ENCODE results near the gene PNKD. TPM values are rescaled to one million over a fixed set of nuclear protein-coding genes. Genes with fewer than 3 reads are reported as not detected.

PNKD gene
- total RNA-seq: 10 to 100 TPM; 45.7 to 72.7 TPM
- 100 to 1,000 TPM in 1 of 2 donors, 10 to 100 TPM in 1; 96.0 to 101 TPM for polyA plus RNA-seq (ENCODE audit: insufficient read length in 2 of 2)
- long read RNA-seq, donor 1, transcript PNKD-201 (3 exons, 758 nt): major isoform, 120 of 155 reads
- long read RNA-seq, donor 1, transcript PNKD-203 (10 exons, 3,021 nt): minor isoform, 6 of 155 reads
- long read RNA-seq, donor 1, transcript PNKD-205 (2 exons, 1,372 nt): minor isoform, 20 of 155 reads
- long read RNA-seq, donor 1, partial matches to known transcripts: 0 of 155 reads
- long read RNA-seq, donor 1, other reads (novel, unspliced or antisense): 8 of 155 reads
- long read RNA-seq, donor 2, transcript PNKD-201 (3 exons, 758 nt): major isoform, 45 of 48 reads
- long read RNA-seq, donor 2, partial matches to known transcripts: 0 of 48 reads
- long read RNA-seq, donor 2, other reads (novel, unspliced or antisense): 0 of 48 reads
- long read RNA-seq, donor 3, transcript PNKD-201 (3 exons, 758 nt): major isoform, 56 of 58 reads
- long read RNA-seq, donor 3, partial matches to known transcripts: 0 of 58 reads
- long read RNA-seq, donor 3, other reads (novel, unspliced or antisense): 0 of 58 reads
- long read RNA-seq, donor 4, transcript PNKD-205 (2 exons, 1,372 nt): minor isoform, 28 of 220 reads
- long read RNA-seq, donor 4, transcript PNKD-201 (3 exons, 758 nt): major isoform, 175 of 220 reads
- long read RNA-seq, donor 4, partial matches to known transcripts: 17 of 220 reads
- long read RNA-seq, donor 4, other reads (novel, unspliced or antisense): 0 of 220 reads

GRCh38 chr2:218269900-218270720, at the start of gene PNKD, which contains the start of gene AAMP:
Gene PNKD (plus strand): TSS chr2:218270519. CDS start chr2:218270536, 17 bp downstream.
Gene AAMP (minus strand): TSS chr2:218270137. CDS start chr2:218270086, 51 bp downstream.
- H3K4me3 ChIP-seq (ENCODE audit: low read depth, low read length): peak within 1 kb of the TSS; percentile 98
- peak; percentile 99 to 100 (median 100) for DNase-seq (ENCODE audit: low read depth in 4 of 6, low spot score in 6 of 6)
- peak within 1 kb of the TSS; percentile 92 for H3K27ac ChIP-seq (ENCODE audit: low read depth, low read length)
- H3K9me3 ChIP-seq (ENCODE audit: control insufficient read depth, insufficient read depth, low read length): no peaks in the 10 kb centered on the region
- peaks cover 49% of the 10 kb centered on the region for H3K36me3 ChIP-seq (ENCODE audit: control insufficient read depth, insufficient read depth, low read length)
- 0% methylated on average over 58 of the region's 64 CpGs for WGBS (ENCODE audit: insufficient coverage)
- H3K27me3 ChIP-seq (ENCODE audit: control insufficient read depth, insufficient read depth, low read length): no peaks in the 10 kb centered on the region
- H3K4me1 ChIP-seq (ENCODE audit: control insufficient read depth, insufficient read depth, low read length): peaks cover 32% of the 10 kb centered on the region

GRCh38 chr2:218221000-218221399, 49.3 kb upstream of the PNKD start:
- no peak overlapping the region for H3K4me3 ChIP-seq (ENCODE audit: low read depth, low read length)
- WGBS (ENCODE audit: insufficient coverage): 73% methylated on average over 3 of the region's 5 CpGs
- no peaks in the 10 kb centered on the region for H3K27me3 ChIP-seq (ENCODE audit: control insufficient read depth, insufficient read depth, low read length)
- H3K9me3 ChIP-seq (ENCODE audit: control insufficient read depth, insufficient read depth, low read length): no peaks in the 10 kb centered on the region
- peaks cover 10% of the 10 kb centered on the region for H3K36me3 ChIP-seq (ENCODE audit: control insufficient read depth, insufficient read depth, low read length)
- peak in 1 of 6 donors; percentile 80 for DNase-seq (ENCODE audit: low read depth in 4 of 6, low spot score in 6 of 6)
- no peak overlapping the region for H3K27ac ChIP-seq (ENCODE audit: low read depth, low read length)
- peaks cover 19% of the 10 kb centered on the region for H3K4me1 ChIP-seq (ENCODE audit: control insufficient read depth, insufficient read depth, low read length)

GRCh38 chr2:218223046-218223445, 47.3 kb upstream of the PNKD start:
- H3K4me1 ChIP-seq (ENCODE audit: control insufficient read depth, insufficient read depth, low read length): peaks cover 10% of the 10 kb centered on the region
- H3K9me3 ChIP-seq (ENCODE audit: control insufficient read depth, insufficient read depth, low read length): no peaks in the 10 kb centered on the region
- H3K27ac ChIP-seq (ENCODE audit: low read depth, low read length): no peak overlapping the region
- H3K27me3 ChIP-seq (ENCODE audit: control insufficient read depth, insufficient read depth, low read length): no peaks in the 10 kb centered on the region
- peaks cover 14% of the 10 kb centered on the region for H3K36me3 ChIP-seq (ENCODE audit: control insufficient read depth, insufficient read depth, low read length)
- DNase-seq (ENCODE audit: low read depth in 4 of 6, low spot score in 6 of 6): peak in 1 of 6 donors; percentile 32
- WGBS (ENCODE audit: insufficient coverage): 96% methylated on average over 3 of the region's 5 CpGs
- H3K4me3 ChIP-seq (ENCODE audit: low read depth, low read length): no peak overlapping the region

GRCh38 chr2:218224186-218224585, 46.1 kb upstream of the PNKD start:
- H3K4me3 ChIP-seq (ENCODE audit: low read depth, low read length): no peak overlapping the region
- no peaks in the 10 kb centered on the region for H3K27me3 ChIP-seq (ENCODE audit: control insufficient read depth, insufficient read depth, low read length)
- no peak for DNase-seq (ENCODE audit: low read depth in 4 of 6, low spot score in 6 of 6)
- peaks cover 9% of the 10 kb centered on the region for H3K4me1 ChIP-seq (ENCODE audit: control insufficient read depth, insufficient read depth, low read length)
- no peaks in the 10 kb centered on the region for H3K9me3 ChIP-seq (ENCODE audit: control insufficient read depth, insufficient read depth, low read length)
- WGBS (ENCODE audit: insufficient coverage): no CpG with 5 or more reads among the region's 1 CpG
- peaks cover 14% of the 10 kb centered on the region for H3K36me3 ChIP-seq (ENCODE audit: control insufficient read depth, insufficient read depth, low read length)
- H3K27ac ChIP-seq (ENCODE audit: low read depth, low read length): no peak overlapping the region

- no peak for DNase-seq (ENCODE audit: low read depth in 4 of 6, low spot score in 6 of 6)
- Histone ChIP-seq H3K27ac (ENCODE audit: low read depth, low read length) (no peak overlapping the region), H3K9me3 (ENCODE audit: control insufficient read depth, insufficient read depth, low read length) (no peaks in the 10 kb centered on the region), H3K27me3 (ENCODE audit: control insufficient read depth, insufficient read depth, low read length) (no peaks in the 10 kb centered on the region), H3K36me3 (ENCODE audit: control insufficient read depth, insufficient read depth, low read length) (peaks cover 31% of the 10 kb centered on the region), H3K4me1 (ENCODE audit: control insufficient read depth, insufficient read depth, low read length) (no peaks in the 10 kb centered on the region), H3K4me3 (ENCODE audit: low read depth, low read length) (no peak overlapping the region)
- 100% methylated on average over 1 of the region's 3 CpGs for WGBS (ENCODE audit: insufficient coverage)
Observed at GRCh38 chr2:218226903-218227302, 43.4 kb upstream of the PNKD start.

GRCh38 chr2:218228366-218229090, 41.8 kb upstream of the PNKD start:
- no peak overlapping the region for H3K27ac ChIP-seq (ENCODE audit: low read depth, low read length)
- peaks cover 43% of the 10 kb centered on the region for H3K36me3 ChIP-seq (ENCODE audit: control insufficient read depth, insufficient read depth, low read length)
- DNase-seq (ENCODE audit: low read depth in 4 of 6, low spot score in 6 of 6): no peak
- H3K27me3 ChIP-seq (ENCODE audit: control insufficient read depth, insufficient read depth, low read length): no peaks in the 10 kb centered on the region
- H3K4me3 ChIP-seq (ENCODE audit: low read depth, low read length): no peak overlapping the region
- no peaks in the 10 kb centered on the region for H3K4me1 ChIP-seq (ENCODE audit: control insufficient read depth, insufficient read depth, low read length)
- H3K9me3 ChIP-seq (ENCODE audit: control insufficient read depth, insufficient read depth, low read length): no peaks in the 10 kb centered on the region
- WGBS (ENCODE audit: insufficient coverage): no CpG with 5 or more reads among the region's 6 CpGs

- peaks cover 46% of the 10 kb centered on the region for H3K36me3 ChIP-seq (ENCODE audit: control insufficient read depth, insufficient read depth, low read length)
- H3K27ac ChIP-seq (ENCODE audit: low read depth, low read length): no peak overlapping the region
- no peaks in the 10 kb centered on the region for H3K27me3 ChIP-seq (ENCODE audit: control insufficient read depth, insufficient read depth, low read length)
- no peak overlapping the region for H3K4me3 ChIP-seq (ENCODE audit: low read depth, low read length)
- DNase-seq (ENCODE audit: low read depth in 4 of 6, low spot score in 6 of 6): no peak
- H3K4me1 ChIP-seq (ENCODE audit: control insufficient read depth, insufficient read depth, low read length): no peaks in the 10 kb centered on the region
- 60% methylated on average over 1 of the region's 3 CpGs for WGBS (ENCODE audit: insufficient coverage)
- no peaks in the 10 kb centered on the region for H3K9me3 ChIP-seq (ENCODE audit: control insufficient read depth, insufficient read depth, low read length)
Observed at GRCh38 chr2:218229239-218229638, 41.1 kb upstream of the PNKD start.

GRCh38 chr2:218229851-218230250, 40.5 kb upstream of the PNKD start:
- peaks cover 46% of the 10 kb centered on the region for H3K36me3 ChIP-seq (ENCODE audit: control insufficient read depth, insufficient read depth, low read length)
- no peaks in the 10 kb centered on the region for H3K9me3 ChIP-seq (ENCODE audit: control insufficient read depth, insufficient read depth, low read length)
- DNase-seq (ENCODE audit: low read depth in 4 of 6, low spot score in 6 of 6): no peak
- no peaks in the 10 kb centered on the region for H3K4me1 ChIP-seq (ENCODE audit: control insufficient read depth, insufficient read depth, low read length)
- H3K27ac ChIP-seq (ENCODE audit: low read depth, low read length): no peak overlapping the region
- H3K27me3 ChIP-seq (ENCODE audit: control insufficient read depth, insufficient read depth, low read length): no peaks in the 10 kb centered on the region
- no peak overlapping the region for H3K4me3 ChIP-seq (ENCODE audit: low read depth, low read length)
- WGBS (ENCODE audit: insufficient coverage): 86% methylated on average over 4 of the region's 4 CpGs

GRCh38 chr2:218230882-218231281, 39.4 kb upstream of the PNKD start:
- no CpG with 5 or more reads among the region's 1 CpG for WGBS (ENCODE audit: insufficient coverage)
- Histone ChIP-seq H3K27ac (ENCODE audit: low read depth, low read length) (no peak overlapping the region), H3K36me3 (ENCODE audit: control insufficient read depth, insufficient read depth, low read length) (peaks cover 50% of the 10 kb centered on the region)

More at GRCh38 chr2:218230882-218231281, 39.4 kb upstream of the PNKD start:
- H3K4me3 ChIP-seq (ENCODE audit: low read depth, low read length): no peak overlapping the region
- no peaks in the 10 kb centered on the region for H3K27me3 ChIP-seq (ENCODE audit: control insufficient read depth, insufficient read depth, low read length)
- no peaks in the 10 kb centered on the region for H3K9me3 ChIP-seq (ENCODE audit: control insufficient read depth, insufficient read depth, low read length)
- DNase-seq (ENCODE audit: low read depth in 4 of 6, low spot score in 6 of 6): no peak
- no peaks in the 10 kb centered on the region for H3K4me1 ChIP-seq (ENCODE audit: control insufficient read depth, insufficient read depth, low read length)
